ENCODE measurements around the gene SEL1L3. TPM values are rescaled to one million over a fixed set of nuclear protein-coding genes. Genes with fewer than 3 reads are reported as not detected.

The SEL1L3 gene
- total and polyA plus RNA-seq, 2 donors (not counting 1 experiment from before 2014, with no cell fraction given), result 13.2 to 56.3 TPM

DNA sequence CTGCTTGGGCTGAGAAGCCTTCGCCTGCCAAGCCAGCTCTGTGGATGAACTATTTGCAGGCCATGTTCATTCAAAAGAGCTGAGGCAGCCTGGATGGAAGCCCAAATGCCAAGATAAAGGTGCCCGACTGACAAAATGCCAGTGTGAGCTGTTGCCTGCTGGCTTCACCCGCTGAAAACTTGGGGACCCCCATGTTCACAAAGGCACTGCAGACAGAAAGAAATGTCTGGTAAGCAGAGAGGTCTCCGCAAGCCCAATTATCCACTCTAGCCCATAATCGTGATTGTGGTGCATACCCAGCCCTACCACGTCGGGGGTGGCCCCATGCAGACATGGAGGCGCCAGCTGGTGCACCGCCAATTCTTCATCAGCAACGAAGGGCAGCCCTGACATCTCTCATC lies 38.2 kb upstream of the SEL1L3 start:
- H3K79me2 ChIP-seq (ENCODE audit: control insufficient read depth, insufficient read depth, low read length), result no peaks in the 10 kb centered on the region
- H2AFZ ChIP-seq (ENCODE audit: low read length), result no peak overlapping the region
- H3K9ac ChIP-seq (ENCODE audit: insufficient read depth, low read length), result no peak overlapping the region
- H3K36me3 ChIP-seq (ENCODE audit: control insufficient read depth, insufficient read depth, low read length), result no peaks in the 10 kb centered on the region
- TF ChIP-seq, protein P1, sequence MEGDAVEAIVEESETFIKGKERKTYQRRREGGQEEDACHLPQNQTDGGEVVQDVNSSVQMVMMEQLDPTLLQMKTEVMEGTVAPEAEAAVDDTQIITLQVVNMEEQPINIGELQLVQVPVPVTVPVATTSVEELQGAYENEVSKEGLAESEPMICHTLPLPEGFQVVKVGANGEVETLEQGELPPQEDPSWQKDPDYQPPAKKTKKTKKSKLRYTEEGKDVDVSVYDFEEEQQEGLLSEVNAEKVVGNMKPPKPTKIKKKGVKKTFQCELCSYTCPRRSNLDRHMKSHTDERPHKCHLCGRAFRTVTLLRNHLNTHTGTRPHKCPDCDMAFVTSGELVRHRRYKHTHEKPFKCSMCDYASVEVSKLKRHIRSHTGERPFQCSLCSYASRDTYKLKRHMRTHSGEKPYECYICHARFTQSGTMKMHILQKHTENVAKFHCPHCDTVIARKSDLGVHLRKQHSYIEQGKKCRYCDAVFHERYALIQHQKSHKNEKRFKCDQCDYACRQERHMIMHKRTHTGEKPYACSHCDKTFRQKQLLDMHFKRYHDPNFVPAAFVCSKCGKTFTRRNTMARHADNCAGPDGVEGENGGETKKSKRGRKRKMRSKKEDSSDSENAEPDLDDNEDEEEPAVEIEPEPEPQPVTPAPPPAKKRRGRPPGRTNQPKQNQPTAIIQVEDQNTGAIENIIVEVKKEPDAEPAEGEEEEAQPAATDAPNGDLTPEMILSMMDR (conservative IDR thresholded peaks at IDR 0.05 in 1 of 2, IDR thresholded peaks at IDR 0.05 in 1 of 2; ENCODE audit: low read depth in 1 of 2, low read length in 2 of 2), result no peak
- no peak for TF ChIP-seq EZH2 (IDR thresholded peaks at IDR 0.05; ENCODE audit: low read length, missing control alignments)
- no peaks in the 10 kb centered on the region for H4K20me1 ChIP-seq (ENCODE audit: control insufficient read depth, extremely low read depth, insufficient read depth, low read length)
- no peak overlapping the region for H3K27ac ChIP-seq (ENCODE audit: insufficient read depth, low read length)
- no peaks in the 10 kb centered on the region for H3K4me1 ChIP-seq (ENCODE audit: control insufficient read depth, extremely low read depth, insufficient read depth, low read length)
- no peaks in the 10 kb centered on the region for H3K27me3 ChIP-seq (ENCODE audit: control insufficient read depth, insufficient read depth, low read length)
- DNase-seq (ENCODE audit: low read depth in 2 of 2), result no peak
- H3K9me3 ChIP-seq (ENCODE audit: control insufficient read depth, insufficient read depth, low read depth, low read length), result no peaks in the 10 kb centered on the region
- H3K4me3 ChIP-seq (replicated peaks in 1 of 4; ENCODE audit: control extremely low read depth in 1 of 4, insufficient read depth in 1 of 4, low read depth in 3 of 4, low read length in 4 of 4), result no peak overlapping the region
- H3K4me2 ChIP-seq (ENCODE audit: extremely low read depth, insufficient read depth, low read length), result no peak overlapping the region

DNA sequence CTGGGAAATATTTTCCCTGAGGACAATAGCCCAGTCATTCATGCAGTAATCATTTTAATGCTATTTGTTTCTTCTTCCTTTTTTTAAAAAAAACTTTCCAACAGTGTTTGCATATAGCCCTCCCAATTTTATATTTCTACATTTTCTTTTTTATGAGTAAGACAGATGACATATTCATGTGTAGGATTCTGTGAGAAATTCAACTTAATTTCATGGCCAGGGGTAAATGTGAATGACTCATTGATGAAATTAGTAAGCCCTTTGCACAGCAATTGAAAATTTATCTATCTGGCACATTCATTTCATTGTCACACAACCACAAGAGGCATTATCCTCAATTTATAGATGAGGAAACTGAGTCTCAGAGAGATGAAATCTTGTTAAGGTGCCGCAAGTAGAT lies 37.5 kb upstream of the SEL1L3 start:
- no peaks in the 10 kb centered on the region for H4K20me1 ChIP-seq (ENCODE audit: control insufficient read depth, extremely low read depth, insufficient read depth, low read length)

DNA sequence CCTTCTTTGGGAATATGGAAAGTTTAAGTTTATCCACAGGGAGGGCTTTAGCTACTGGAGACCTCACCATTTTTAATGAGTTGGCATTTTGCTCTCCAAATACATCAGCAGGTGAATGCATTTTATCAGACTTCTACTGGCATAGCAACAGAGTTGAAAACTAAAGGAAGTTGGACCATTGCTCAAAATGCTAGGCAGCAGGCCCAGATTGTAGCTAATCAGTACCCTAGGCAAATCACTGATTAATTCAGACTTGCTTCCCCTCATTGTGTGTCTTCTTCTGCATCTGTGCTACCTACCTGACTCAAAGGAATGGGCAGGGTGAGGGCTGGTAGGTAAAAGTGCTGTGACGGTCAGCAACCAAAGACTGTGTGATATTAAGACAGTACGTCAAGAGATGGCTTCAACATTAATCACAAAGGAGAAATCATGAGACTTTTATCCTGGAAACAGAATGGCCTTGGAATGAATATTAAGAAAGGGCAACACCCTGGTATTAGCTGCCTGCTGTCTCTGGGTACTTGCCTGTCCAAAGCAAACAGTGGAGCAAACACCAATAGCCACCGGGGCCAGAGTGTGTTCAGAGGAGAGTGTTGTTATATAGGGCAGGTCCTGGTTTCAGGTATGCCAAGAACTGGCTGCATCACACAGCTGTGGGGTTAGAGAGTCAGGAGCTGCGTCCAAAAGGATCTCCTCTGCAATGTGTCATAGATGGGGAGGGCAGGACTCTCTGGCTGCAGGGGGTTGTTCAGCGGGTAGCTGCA lies 34.2 kb upstream of the SEL1L3 start:
- Histone ChIP-seq H3K27ac (ENCODE audit: insufficient read depth, low read length) (no peak overlapping the region), H3K36me3 (ENCODE audit: control insufficient read depth, insufficient read depth, low read length) (no peaks in the 10 kb centered on the region), H3K79me2 (ENCODE audit: control insufficient read depth, insufficient read depth, low read length) (no peaks in the 10 kb centered on the region), H2AFZ (ENCODE audit: low read length) (no peak overlapping the region), H3K4me1 (ENCODE audit: control insufficient read depth, extremely low read depth, insufficient read depth, low read length) (no peaks in the 10 kb centered on the region), H3K9me3 (ENCODE audit: control insufficient read depth, insufficient read depth, low read depth, low read length) (no peaks in the 10 kb centered on the region), H4K20me1 (ENCODE audit: control insufficient read depth, extremely low read depth, insufficient read depth, low read length) (no peaks in the 10 kb centered on the region), H3K4me3 (replicated peaks in 1 of 4; ENCODE audit: control extremely low read depth in 1 of 4, insufficient read depth in 1 of 4, low read depth in 3 of 4, low read length in 4 of 4) (no peak overlapping the region), H3K4me2 (ENCODE audit: extremely low read depth, insufficient read depth, low read length) (no peak overlapping the region), H3K9ac (ENCODE audit: insufficient read depth, low read length) (no peak overlapping the region), H3K27me3 (ENCODE audit: control insufficient read depth, insufficient read depth, low read length) (no peaks in the 10 kb centered on the region)
- TF ChIP-seq, protein P1 (conservative IDR thresholded peaks at IDR 0.05 in 1 of 2, IDR thresholded peaks at IDR 0.05 in 1 of 2; ENCODE audit: low read depth in 1 of 2, low read length in 2 of 2), result no peak
- TF ChIP-seq EZH2 (IDR thresholded peaks at IDR 0.05; ENCODE audit: low read length, missing control alignments), result no peak
- DNase-seq (ENCODE audit: low read depth in 2 of 2), result no peak

More for the DNA sequence above, 37.5 kb upstream of the SEL1L3 start:
- no peaks in the 10 kb centered on the region for H3K4me1 ChIP-seq (ENCODE audit: control insufficient read depth, extremely low read depth, insufficient read depth, low read length)
- H3K4me3 ChIP-seq (replicated peaks in 1 of 4; ENCODE audit: control extremely low read depth in 1 of 4, insufficient read depth in 1 of 4, low read depth in 3 of 4, low read length in 4 of 4), result no peak overlapping the region
- H3K9me3 ChIP-seq (ENCODE audit: control insufficient read depth, insufficient read depth, low read depth, low read length), result no peaks in the 10 kb centered on the region
- no peaks in the 10 kb centered on the region for H3K27me3 ChIP-seq (ENCODE audit: control insufficient read depth, insufficient read depth, low read length)
- H3K79me2 ChIP-seq (ENCODE audit: control insufficient read depth, insufficient read depth, low read length), result no peaks in the 10 kb centered on the region
- no peak overlapping the region for H2AFZ ChIP-seq (ENCODE audit: low read length)
- no peak overlapping the region for H3K9ac ChIP-seq (ENCODE audit: insufficient read depth, low read length)
- no peak for TF ChIP-seq EZH2 (IDR thresholded peaks at IDR 0.05; ENCODE audit: low read length, missing control alignments)
- TF ChIP-seq, protein P1 (conservative IDR thresholded peaks at IDR 0.05 in 1 of 2, IDR thresholded peaks at IDR 0.05 in 1 of 2; ENCODE audit: low read depth in 1 of 2, low read length in 2 of 2), result no peak
- H3K27ac ChIP-seq (ENCODE audit: insufficient read depth, low read length), result no peak overlapping the region
- no peaks in the 10 kb centered on the region for H3K36me3 ChIP-seq (ENCODE audit: control insufficient read depth, insufficient read depth, low read length)
- peak in 1 of 2 donors; percentile 52 for DNase-seq (ENCODE audit: low read depth in 2 of 2)
- H3K4me2 ChIP-seq (ENCODE audit: extremely low read depth, insufficient read depth, low read length), result no peak overlapping the region
